IPS-NIHi7 (cell line): ENCODE measurements around the gene LRIT1.
"Not testable (repeated sequence)": the region's sequence is repeated elsewhere in the genome, so short reads cannot be mapped to it uniquely, and the experiment has no call there.

Source experiments
- DNase-seq: peaks from one replicate; pipeline ENCODE4 v3.0.0; 2012; ENCODE audit warnings: mixed read lengths; ENCODE audit errors: extremely low spot score

The LRIT1 gene

GRCh38 chr10:84241185-84241790, at the start of gene LRIT1:
LRIT1 (minus strand) TSS chr10:84241546; CDS start chr10:84241439, 107 bp downstream.
- no peak for DNase-seq

- no peak for DNase-seq
Measured at GRCh38 chr10:84290235-84290634, 48.9 kb upstream of the LRIT1 start.

- DNase-seq = no peak
Measured at GRCh38 chr10:84289521-84290200, 48.3 kb upstream of the LRIT1 start.

- no peak for DNase-seq
Measured at GRCh38 chr10:84288151-84288550, 46.8 kb upstream of the LRIT1 start.

- no peak for DNase-seq
Measured at GRCh38 chr10:84286695-84287094, 45.3 kb upstream of the LRIT1 start.

GRCh38 chr10:84279876-84280475, 38.6 kb upstream of the LRIT1 start:
- not testable (repeated sequence) for DNase-seq

GRCh38 chr10:84270708-84271107, 29.4 kb upstream of the LRIT1 start:
- no peak for DNase-seq

GRCh38 chr10:84269773-84270172, 28.4 kb upstream of the LRIT1 start:
- no peak for DNase-seq

GRCh38 chr10:84269162-84269561, 27.8 kb upstream of the LRIT1 start:
- DNase-seq = no peak

GRCh38 chr10:84267503-84268126, 26.3 kb upstream of the LRIT1 start:
- DNase-seq = peak; percentile 74

GRCh38 chr10:84265418-84265817, 24.1 kb upstream of the LRIT1 start:
- DNase-seq = no peak

- peak; percentile 87 for DNase-seq
Measured at GRCh38 chr10:84264611-84265141, 23.3 kb upstream of the LRIT1 start.

- DNase-seq = no peak
Measured at GRCh38 chr10:84263716-84264115, 22.4 kb upstream of the LRIT1 start.

GRCh38 chr10:84262190-84262956, 21.0 kb upstream of the LRIT1 start:
- DNase-seq = no peak

GRCh38 chr10:84261236-84261915, 20.0 kb upstream of the LRIT1 start:
- no peak for DNase-seq

- no peak for DNase-seq
Measured at GRCh38 chr10:84258034-84258695, 16.8 kb upstream of the LRIT1 start.

GRCh38 chr10:84257343-84258020, 16.1 kb upstream of the LRIT1 start:
- DNase-seq = no peak

GRCh38 chr10:84256510-84257342, 15.4 kb upstream of the LRIT1 start:
- DNase-seq = peak; percentile 84
